GM19043 (cell line): Measurements from ENCODE around the gene KLHL9.

Experiments
- ATAC-seq: cut with Tn5 transposase; IDR thresholded peaks from one replicate; pipeline ENCODE4 v1.9.1; 2021; ENCODE audit warnings: low read depth; ENCODE audit not compliant: unreplicated experiment

Gene KLHL9

DNA sequence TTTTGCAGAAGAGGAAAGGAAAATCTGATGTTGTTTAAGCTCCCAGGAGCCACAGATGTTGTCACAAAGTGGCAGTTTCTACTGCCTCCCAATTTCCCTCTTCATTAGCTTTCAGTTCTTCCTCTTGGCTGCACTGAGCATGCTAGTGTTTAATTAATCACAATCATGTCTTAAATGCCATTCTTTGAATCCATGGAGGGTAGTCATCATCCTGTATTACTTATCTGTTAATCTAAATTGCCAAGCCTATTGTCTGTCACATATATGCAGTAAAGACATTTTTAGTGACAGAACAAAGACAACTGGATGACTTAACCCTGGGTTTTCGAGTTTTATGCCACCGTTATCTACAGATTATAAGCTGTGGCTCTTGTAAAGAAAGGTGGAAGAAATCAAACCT, 14.7 kb downstream of the KLHL9 start:
- no peak for ATAC-seq

GRCh38 chr9:21317956-21318923, 17.0 kb downstream of the KLHL9 start:
- peak; percentile 65 for ATAC-seq

DNA sequence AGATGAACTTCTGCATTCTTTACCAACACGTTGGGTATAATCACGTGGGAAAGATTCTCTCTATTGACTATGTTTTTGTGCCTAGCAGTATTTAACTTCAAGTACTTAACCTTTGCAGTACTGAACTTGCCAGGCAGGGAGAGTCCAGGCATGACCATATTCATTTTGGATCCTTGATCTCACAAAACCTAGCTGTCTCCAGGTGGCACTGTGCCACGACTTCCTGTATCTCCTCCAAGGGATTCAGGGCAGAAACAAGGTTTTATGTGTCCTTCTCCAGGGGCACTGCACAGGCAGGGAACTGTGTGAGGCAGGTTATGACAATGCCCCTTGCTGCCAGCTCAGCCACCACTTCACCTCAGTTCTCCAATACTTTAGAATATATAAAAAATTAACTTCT, 18.3 kb downstream of the KLHL9 start:
- ATAC-seq, result no peak

GRCh38 chr9:21316032-21316842, 19.0 kb downstream of the KLHL9 start:
- no peak for ATAC-seq

DNA sequence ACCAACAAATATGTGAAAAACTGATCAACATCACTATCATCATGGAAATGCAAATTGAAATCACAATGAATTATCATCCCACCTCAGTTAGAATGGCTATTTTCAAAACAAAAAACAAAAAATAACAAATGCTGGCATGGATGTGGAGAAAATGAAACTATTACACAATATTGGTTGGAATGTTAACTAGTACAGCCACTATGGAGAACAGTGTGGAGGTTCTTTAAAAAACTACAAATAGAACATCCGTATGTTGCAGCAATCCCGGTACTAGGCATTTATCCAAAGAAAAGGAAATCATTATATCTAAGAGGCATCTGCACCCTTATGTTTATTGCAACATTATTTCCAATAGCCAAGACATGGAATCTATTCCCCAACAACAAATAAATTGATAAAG, 21.1 kb downstream of the KLHL9 start:
- ATAC-seq, result no peak

DNA sequence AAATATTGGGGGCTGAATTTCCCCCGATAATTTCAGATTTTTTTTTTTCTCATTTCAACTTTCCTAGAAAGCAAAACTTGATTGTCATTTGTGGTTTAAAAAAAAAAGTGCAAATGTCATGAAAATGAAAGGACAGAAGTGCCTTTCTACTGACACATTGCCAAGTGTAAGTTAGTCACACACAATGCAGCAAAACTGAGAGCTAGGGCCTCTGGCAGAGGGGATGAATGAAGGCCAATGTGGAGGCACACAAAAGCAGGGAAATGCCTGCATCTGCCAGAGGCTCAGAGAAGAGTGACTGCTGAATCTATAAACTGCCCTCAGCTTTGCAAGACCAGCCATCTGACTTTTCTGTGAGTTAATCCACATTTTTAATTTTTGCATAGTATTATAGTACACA, 23.3 kb downstream of the KLHL9 start:
- no peak for ATAC-seq

GRCh38 chr9:21305213-21305612, 30.0 kb downstream of the KLHL9 start, which contains the start of gene IFNA5:
Gene IFNA5 (minus strand): TSS chr9:21305313. CDS start chr9:21305256, 57 bp downstream.
- no peak for ATAC-seq

DNA sequence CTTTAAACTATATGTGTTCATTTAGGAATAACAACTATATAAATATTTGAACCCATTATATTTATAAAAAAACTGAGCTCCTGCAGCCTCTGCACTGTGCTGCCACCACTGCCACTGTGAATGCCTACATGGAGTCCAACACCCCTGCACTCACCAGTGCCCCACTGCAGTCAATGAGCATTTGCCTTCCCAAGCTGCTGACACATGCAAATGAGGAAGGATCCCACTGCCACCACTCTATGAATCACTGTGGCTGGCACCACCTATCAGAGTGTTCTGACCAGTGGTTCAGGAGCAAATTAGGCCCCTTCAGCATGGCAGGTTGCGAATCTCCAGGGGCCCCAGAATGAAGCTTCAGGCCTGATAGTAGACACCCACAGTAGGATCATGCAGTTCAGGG, 39.2 kb downstream of the KLHL9 start:
- ATAC-seq, result no peak

DNA sequence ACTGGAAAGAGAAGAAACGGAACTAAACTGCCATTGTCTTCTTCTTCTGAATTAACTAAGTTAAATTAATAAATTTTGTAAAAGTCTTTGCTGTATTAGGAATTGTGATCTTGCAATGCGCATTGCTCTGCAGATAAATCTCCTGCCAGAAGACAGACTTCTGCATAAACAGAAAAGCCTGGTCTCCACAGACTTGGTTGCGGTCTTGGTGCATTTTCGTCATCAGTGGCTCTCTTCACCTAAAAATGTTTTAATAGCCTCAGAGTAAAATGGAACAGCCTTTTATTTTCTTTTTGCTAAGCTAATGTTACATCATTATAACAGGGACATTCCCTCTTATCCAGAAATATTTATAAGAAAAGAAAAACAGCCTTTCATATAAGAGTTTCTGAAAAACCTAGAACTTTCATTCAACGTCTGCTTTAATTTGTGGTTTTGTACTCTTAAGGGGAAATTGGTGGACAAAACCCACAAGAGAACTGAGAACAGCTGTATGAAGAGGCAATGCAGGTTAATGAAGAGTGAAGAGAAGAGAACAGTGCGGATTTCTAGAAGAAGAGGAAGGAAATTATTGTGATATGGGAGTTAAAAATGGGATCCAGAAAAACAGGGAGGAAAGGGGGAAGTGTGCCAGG, 40.2 kb downstream of the KLHL9 start:
- peak; percentile 84 for ATAC-seq

DNA sequence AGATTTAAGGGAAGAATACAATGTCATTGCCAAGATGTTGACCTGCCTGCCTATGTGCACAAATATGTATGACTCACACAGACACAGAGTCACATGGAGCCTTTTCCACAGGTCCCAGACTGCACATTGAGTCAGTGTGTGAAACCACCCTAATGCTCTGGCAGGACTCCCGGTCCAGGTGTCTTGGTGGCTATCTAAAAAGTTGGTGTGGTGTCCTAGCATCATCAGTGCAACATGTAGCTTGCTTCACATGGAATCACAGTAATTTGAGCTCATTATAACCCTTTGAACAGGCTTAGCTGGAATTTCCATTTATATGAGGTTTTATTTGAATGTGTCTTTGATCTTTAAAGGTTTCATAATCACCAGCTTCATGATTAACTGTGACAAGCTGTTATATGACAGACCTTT, 40.8 kb downstream of the KLHL9 start:
- no peak for ATAC-seq

- no peak for ATAC-seq
These were observed 45.4 kb downstream of the KLHL9 start for GRCh38 chr9:21289848-21290247.

DNA sequence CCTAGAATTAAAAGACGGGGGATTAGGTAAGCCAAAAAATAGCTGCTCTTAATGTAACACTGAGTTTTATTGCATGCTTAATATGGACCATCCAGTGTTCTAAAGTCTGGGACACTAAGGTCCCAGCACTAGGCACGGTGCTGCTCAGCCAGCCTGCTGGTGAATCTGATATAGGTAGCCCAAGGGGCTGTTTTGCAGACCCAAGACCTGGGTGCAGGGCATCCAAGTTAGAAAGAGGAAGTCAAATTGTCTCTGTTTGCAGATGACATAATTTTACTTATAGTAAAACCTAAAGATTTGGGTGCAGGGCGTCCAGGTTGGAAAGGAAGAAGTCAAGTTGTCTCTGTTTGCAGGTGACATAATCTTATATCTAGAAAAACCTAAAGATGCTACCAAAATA, 47.9 kb downstream of the KLHL9 start:
- no peak for ATAC-seq

- no peak for ATAC-seq
These were observed 48.5 kb downstream of the KLHL9 start for GRCh38 chr9:21286659-21287058.

- ATAC-seq, result no peak
These were observed 49.1 kb downstream of the KLHL9 start for GRCh38 chr9:21286099-21286498.

GRCh38 chr9:21281275-21281674, 53.9 kb downstream of the KLHL9 start:
- ATAC-seq, result no peak
